ENCODE data around the gene VPS37C. TPM values are rescaled to one million over a fixed set of nuclear protein-coding genes. Genes with fewer than 3 reads are reported as not detected.

Gene VPS37C
- polyA plus RNA-seq, 2 of the 4 experiments (the other 2 are of a cell fraction), result 8.9 to 11.3 TPM

- TF ChIP-seq RAD21 (conservative IDR thresholded peaks at IDR 0.05 in 1 of 2, IDR thresholded peaks at IDR 0.05 in 1 of 2) (no peak), SREBF2 (IDR thresholded peaks at IDR 0.05) (no peak), HOXA7 (CRISPR knock-in tag; IDR thresholded peaks at IDR 0.05) (no peak)
Measured at GRCh38 chr11:61127991-61128390, 33.2 kb downstream of the VPS37C start (continued).

- ChIA-PET POLR2A (no interaction called here), CTCF (interaction anchor here (1.1 to 1.8 kb wide), 4 partner anchors 16 to 295 kb away, joined by 4 to 7 read pairs (median 5); partner anchors contain the start of gene TMEM109)
- DNase-seq (ENCODE audit: low read depth in 1 of 2, low spot score in 1 of 2) (no peak), ATAC-seq (no peak), FAIRE-seq (no peak)
- Histone ChIP-seq H3K4me3 (no peak overlapping the region), H3K27ac (no peak overlapping the region), H3K9me3 (no peaks in the 10 kb centered on the region), H3K4me2 (no peak overlapping the region), H3K4me1 (peaks cover 7% of the 10 kb centered on the region)
- WGBS (ENCODE audit: missing lambda C conversion rate), result 61% methylated on average over 9 of the region's 14 CpGs
- TF ChIP-seq ZNF302 (CRISPR knock-in tag; IDR thresholded peaks at IDR 0.05) (no peak), TP53 (CRISPR knock-in tag; IDR thresholded peaks at IDR 0.05) (no peak), EHF (CRISPR knock-in tag; IDR thresholded peaks at IDR 0.05) (no peak), JUNB (IDR thresholded peaks at IDR 0.05) (no peak), MAZ (IDR thresholded peaks at IDR 0.05; ENCODE audit: borderline replicate concordance, low read depth, low read length) (no peak), NR3C1 (IDR thresholded peaks at IDR 0.05) (no peak)
Measured at GRCh38 chr11:61126256-61126655, 35.0 kb downstream of the VPS37C start.

GRCh38 chr11:61125310-61125684, 35.9 kb downstream of the VPS37C start:
- FAIRE-seq (no peak), DNase-seq (ENCODE audit: low read depth in 1 of 2, low spot score in 1 of 2) (no peak), ATAC-seq (no peak)
- H3K27ac ChIP-seq, result no peak overlapping the region
- H3K4me2 ChIP-seq, result no peak overlapping the region
- H3K4me1 ChIP-seq, result peaks cover 12% of the 10 kb centered on the region
- POLR2A ChIA-PET, result no interaction called here
- 38% methylated on average over 5 of the region's 6 CpGs for WGBS (ENCODE audit: missing lambda C conversion rate)
- H3K4me3 ChIP-seq, result no peak overlapping the region
- CTCF ChIA-PET, result interaction anchor here (0.9 to 1.3 kb wide), 4 partner anchors 15 to 294 kb away, joined by 3 to 7 read pairs (median 4); no protein-coding TSS in a partner anchor
- no peak for TF ChIP-seq CBX8 (IDR thresholded peaks at IDR 0.05)
- TF ChIP-seq GATA3 (IDR thresholded peaks at IDR 0.05; ENCODE audit: borderline replicate concordance), result no peak
- TF ChIP-seq HDAC2 (IDR thresholded peaks at IDR 0.05), result no peak
- no peak for TF ChIP-seq MAFK (IDR thresholded peaks at IDR 0.05; ENCODE audit: partially characterized antibody)
- no peak for TF ChIP-seq ATOH8 (CRISPR knock-in tag; IDR thresholded peaks at IDR 0.05; ENCODE audit: low read depth)
- no peak for TF ChIP-seq POLR2A (IDR thresholded peaks at IDR 0.05; ENCODE audit: low read length)
- TF ChIP-seq E2F6 (IDR thresholded peaks at IDR 0.05; ENCODE audit: borderline replicate concordance, low read depth), result no peak
- TF ChIP-seq CBX2 (IDR thresholded peaks at IDR 0.05; ENCODE audit: borderline replicate concordance, low read depth), result no peak
- no peak for TF ChIP-seq USF2 (IDR thresholded peaks at IDR 0.05)
- no peak for TF ChIP-seq ESRRA (IDR thresholded peaks at IDR 0.05; ENCODE audit: borderline replicate concordance, low read length)
- no peak for TF ChIP-seq CTCF (IDR thresholded peaks at IDR 0.05)
- TF ChIP-seq CEBPB (IDR thresholded peaks at IDR 0.05), result no peak
- H3K9me3 ChIP-seq, result no peaks in the 10 kb centered on the region
